ENCODE measurements around the gene ZNF282. TPM values are rescaled to one million over a fixed set of nuclear protein-coding genes. Genes with fewer than 3 reads are reported as not detected.

The ZNF282 gene
- total RNA-seq, 1 donor from 2014 or later = 40.0 TPM

- Mint-ChIP-seq H3K27me3 (ENCODE audit: unreplicated experiment) (peaks cover 8% of the 10 kb centered on the region), H3K4me1 (ENCODE audit: unreplicated experiment) (peaks cover 8% of the 10 kb centered on the region), H3K9me3 (ENCODE audit: unreplicated experiment) (no peaks in the 10 kb centered on the region), H3K4me3 (ENCODE audit: unreplicated experiment) (no peak overlapping the region), H3K36me3 (ENCODE audit: low read depth, unreplicated experiment) (peaks cover 67% of the 10 kb centered on the region), H3K27ac (ENCODE audit: unreplicated experiment) (no peak overlapping the region)
- TF ChIP-seq CTCF (IDR thresholded peaks at IDR 0.05; ENCODE audit: unreplicated experiment) = no peak
- DNase-seq (ENCODE audit: low spot score) = no peak
Measured at GRCh38 chr7:149207324-149208035, 12.1 kb downstream of the ZNF282 start.

- Mint-ChIP-seq H3K4me3 (ENCODE audit: unreplicated experiment) (no peak overlapping the region), H3K27ac (ENCODE audit: unreplicated experiment) (peak overlapping the region; percentile 50), H3K9me3 (ENCODE audit: unreplicated experiment) (no peaks in the 10 kb centered on the region), H3K4me1 (ENCODE audit: unreplicated experiment) (peaks cover 5% of the 10 kb centered on the region), H3K27me3 (ENCODE audit: unreplicated experiment) (peaks cover 7% of the 10 kb centered on the region), H3K36me3 (ENCODE audit: low read depth, unreplicated experiment) (peaks cover 62% of the 10 kb centered on the region)
- peak; percentile 80 for DNase-seq (ENCODE audit: low spot score)
- peak; percentile 71 for TF ChIP-seq CTCF (IDR thresholded peaks at IDR 0.05; ENCODE audit: unreplicated experiment)
Measured at GRCh38 chr7:149209518-149210269, 14.3 kb downstream of the ZNF282 start.

GRCh38 chr7:149210551-149210950 lies 15.2 kb downstream of the ZNF282 start:
- Mint-ChIP-seq H3K4me3 (ENCODE audit: unreplicated experiment) (peak overlapping the region; percentile 16), H3K27ac (ENCODE audit: unreplicated experiment) (no peak overlapping the region), H3K27me3 (ENCODE audit: unreplicated experiment) (peaks cover 7% of the 10 kb centered on the region), H3K36me3 (ENCODE audit: low read depth, unreplicated experiment) (peaks cover 64% of the 10 kb centered on the region), H3K9me3 (ENCODE audit: unreplicated experiment) (no peaks in the 10 kb centered on the region), H3K4me1 (ENCODE audit: unreplicated experiment) (peaks cover 5% of the 10 kb centered on the region)
- DNase-seq (ENCODE audit: low spot score) = no peak
- no peak for TF ChIP-seq CTCF (IDR thresholded peaks at IDR 0.05; ENCODE audit: unreplicated experiment)

- no peak for TF ChIP-seq CTCF (IDR thresholded peaks at IDR 0.05; ENCODE audit: unreplicated experiment)
- peaks cover 62% of the 10 kb centered on the region for H3K36me3 Mint-ChIP-seq (ENCODE audit: low read depth, unreplicated experiment)
Measured at GRCh38 chr7:149214020-149214720, 18.8 kb downstream of the ZNF282 start.

More at GRCh38 chr7:149214020-149214720, 18.8 kb downstream of the ZNF282 start:
- no peak for DNase-seq (ENCODE audit: low spot score)
- H3K4me3 Mint-ChIP-seq (ENCODE audit: unreplicated experiment) = no peak overlapping the region
- no peak overlapping the region for H3K27ac Mint-ChIP-seq (ENCODE audit: unreplicated experiment)
- H3K27me3 Mint-ChIP-seq (ENCODE audit: unreplicated experiment) = peaks cover 22% of the 10 kb centered on the region
- H3K4me1 Mint-ChIP-seq (ENCODE audit: unreplicated experiment) = peaks cover 40% of the 10 kb centered on the region
- no peaks in the 10 kb centered on the region for H3K9me3 Mint-ChIP-seq (ENCODE audit: unreplicated experiment)

Data from endothelial cell (in vitro differentiated cells).